MM.1S (cell line): ENCODE data around the gene CHAF1A.

Experiments used
- DNase-seq: peaks from one replicate; pipeline ENCODE4 v3.0.0-alpha.2; 2015
- H2AFZ ChIP-seq: fragments of 300-600 bp; sonication (generic); 2 replicates; pipeline ENCODE4 v1.6.0; 2016; ENCODE audit warnings: antibody characterized with exemption, low read length
- H3F3A ChIP-seq: fragments of 300-600 bp; sonication (generic); 2 replicates; pipeline ENCODE4 v1.6.1; 2016; ENCODE audit warnings: mild to moderate bottlenecking, antibody characterized with exemption, low read length, moderate library complexity, mixed read lengths; ENCODE audit not compliant: insufficient read depth
- H3K27ac ChIP-seq: fragments of 300-600 bp; sonication (generic); 2 replicates; pipeline ENCODE4 v1.5.1; 2016; ENCODE audit warnings: mild to moderate bottlenecking, low read length
- H3K27me3 ChIP-seq: fragments of 300-600 bp; sonication (generic); replicated peaks from 2 replicates; pipeline ENCODE4 v1.6.0; 2016; ENCODE audit warnings: low read length; ENCODE audit not compliant: insufficient read depth
- H3K36me3 ChIP-seq: fragments of 300-600 bp; sonication (generic); replicated peaks from 2 replicates; pipeline ENCODE4 v1.6.1; 2016; ENCODE audit warnings: mild to moderate bottlenecking, low read length, mixed read lengths; ENCODE audit not compliant: insufficient read depth
- H3K4me1 ChIP-seq: fragments of 300-600 bp; sonication (generic); 2 replicates; pipeline ENCODE4 v1.6.1; 2016; ENCODE audit warnings: low read length, mixed read lengths
- H3K4me2 ChIP-seq: fragments of 300-600 bp; sonication (generic); 2 replicates; pipeline ENCODE4 v1.6.0; 2016; ENCODE audit warnings: low read depth, low read length
- H3K4me3 ChIP-seq: fragments of 300-600 bp; sonication (generic); 2 replicates; pipeline ENCODE4 v1.5.1; 2016; ENCODE audit warnings: low read length, mixed read lengths
- H3K79me2 ChIP-seq: fragments of 300-600 bp; sonication (generic); 2 replicates; pipeline ENCODE4 v1.6.1; 2016; ENCODE audit warnings: mixed run types, low read length, mixed read lengths
- H3K9ac ChIP-seq: fragments of 300-600 bp; sonication (generic); 2 replicates; pipeline ENCODE4 v1.6.1; 2016; ENCODE audit warnings: low read length, mixed read lengths
- H3K9me2 ChIP-seq: fragments of 300-600 bp; sonication (generic); replicated peaks from 2 replicates; pipeline ENCODE4 v1.6.1; 2016; ENCODE audit warnings: mild to moderate bottlenecking, low read length, mixed read lengths; ENCODE audit not compliant: insufficient read depth
- H3K9me3 ChIP-seq: fragments of 300-600 bp; sonication (generic); replicated peaks from 2 replicates; pipeline ENCODE4 v1.6.1; 2016; ENCODE audit warnings: mild to moderate bottlenecking, low read length, mixed read lengths; ENCODE audit not compliant: insufficient read depth
- H4K20me1 ChIP-seq: fragments of 300-600 bp; sonication (generic); 2 replicates; pipeline ENCODE4 v1.6.1; 2016; ENCODE audit warnings: mild to moderate bottlenecking, low read length, moderate library complexity, mixed read lengths; ENCODE audit not compliant: insufficient read depth
- CTCF ChIP-seq: fragments of 300-600 bp; sonication (generic); IDR thresholded peaks from 2 replicates; pipeline ENCODE4 v1.5.1; 2016; ENCODE audit warnings: antibody characterized with exemption, low read length, mixed read lengths
- EZH2 ChIP-seq: fragments of 300-600 bp; sonication (generic); optimal IDR thresholded peaks from 2 replicates; pipeline ENCODE3; 2017; ENCODE audit warnings: low read depth, mild to moderate bottlenecking, antibody characterized with exemption, low read length, mixed read lengths
- EZH2phosphoT487 ChIP-seq: fragments of 300-600 bp; sonication (generic); IDR thresholded peaks from 2 replicates; pipeline ENCODE4 v1.6.1; 2018; ENCODE audit warnings: antibody characterized with exemption, low read length

CHAF1A gene

GRCh38 chr19:4430760-4431159 lies 28.3 kb downstream of the CHAF1A start:
- Histone ChIP-seq H3K4me1 (no peaks in the 10 kb centered on the region), H2AFZ (no peak overlapping the region), H3K79me2 (peaks cover 18% of the 10 kb centered on the region; the same call in 1 of the 2 replicates), H3K27me3 (no peaks in the 10 kb centered on the region), H3K9ac (no peak overlapping the region), H3K9me3 (no peaks in the 10 kb centered on the region), H3K4me3 (no peak overlapping the region), H3K36me3 (peaks cover 31% of the 10 kb centered on the region), H3K4me2 (no peak overlapping the region), H3K9me2 (no peaks in the 10 kb centered on the region), H3K27ac (no peak overlapping the region), H4K20me1 (no peaks in the 10 kb centered on the region; the same call in 1 of the 2 replicates), H3F3A (no peaks in the 10 kb centered on the region)
- no peak for TF ChIP-seq EZH2
- no peak for TF ChIP-seq CTCF
- no peak for TF ChIP-seq EZH2phosphoT487
- no peak for DNase-seq

- Histone ChIP-seq H2AFZ (no peak overlapping the region), H3K36me3 (peaks cover 31% of the 10 kb centered on the region), H3K4me2 (no peak overlapping the region), H3K9ac (no peak overlapping the region), H3K27ac (no peak overlapping the region), H3K79me2 (peaks cover 16% of the 10 kb centered on the region; the same call in 1 of the 2 replicates), H3K4me1 (no peaks in the 10 kb centered on the region), H3F3A (no peaks in the 10 kb centered on the region), H3K9me2 (no peaks in the 10 kb centered on the region), H3K4me3 (no peak overlapping the region), H4K20me1 (no peaks in the 10 kb centered on the region; the same call in 1 of the 2 replicates), H3K27me3 (no peaks in the 10 kb centered on the region), H3K9me3 (no peaks in the 10 kb centered on the region)
- no peak for TF ChIP-seq EZH2
- TF ChIP-seq EZH2phosphoT487 = no peak
- no peak for DNase-seq
These were observed 28.9 kb downstream of the CHAF1A start for GRCh38 chr19:4431296-4431695.

GRCh38 chr19:4431808-4432674 lies 29.6 kb downstream of the CHAF1A start:
- no peak overlapping the region for H3K9ac ChIP-seq
- H2AFZ ChIP-seq = no peak overlapping the region
- no peaks in the 10 kb centered on the region for H3K9me2 ChIP-seq
- peaks cover 16% of the 10 kb centered on the region; the same call in 1 of the 2 replicates for H3K79me2 ChIP-seq
- H3K36me3 ChIP-seq = peaks cover 31% of the 10 kb centered on the region
- H3F3A ChIP-seq = no peaks in the 10 kb centered on the region
- no peaks in the 10 kb centered on the region for H3K4me1 ChIP-seq
- H4K20me1 ChIP-seq = no peaks in the 10 kb centered on the region; the same call in 1 of the 2 replicates
- no peaks in the 10 kb centered on the region for H3K9me3 ChIP-seq
- no peak for TF ChIP-seq EZH2phosphoT487
- no peak for TF ChIP-seq CTCF
- TF ChIP-seq EZH2 = no peak
- no peak overlapping the region for H3K4me3 ChIP-seq
- no peak overlapping the region for H3K27ac ChIP-seq
- H3K4me2 ChIP-seq = no peak overlapping the region
- no peaks in the 10 kb centered on the region for H3K27me3 ChIP-seq
- no peak for DNase-seq
